HG02623 (cell line): ENCODE results near the gene TAX1BP1.
"Not testable (repeated sequence)": the region's sequence is repeated elsewhere in the genome, so short reads cannot be mapped to it uniquely, and the experiment has no call there.

Experiments used
- ATAC-seq: cut with Tn5 transposase; IDR thresholded peaks from one replicate; pipeline ENCODE4 v1.9.1; 2021; ENCODE audit warnings: moderate library complexity; ENCODE audit not compliant: unreplicated experiment

Gene TAX1BP1

GRCh38 chr7:27737616-27738015 lies 2.3 kb upstream of the TAX1BP1 start:
- no peak for ATAC-seq

DNA sequence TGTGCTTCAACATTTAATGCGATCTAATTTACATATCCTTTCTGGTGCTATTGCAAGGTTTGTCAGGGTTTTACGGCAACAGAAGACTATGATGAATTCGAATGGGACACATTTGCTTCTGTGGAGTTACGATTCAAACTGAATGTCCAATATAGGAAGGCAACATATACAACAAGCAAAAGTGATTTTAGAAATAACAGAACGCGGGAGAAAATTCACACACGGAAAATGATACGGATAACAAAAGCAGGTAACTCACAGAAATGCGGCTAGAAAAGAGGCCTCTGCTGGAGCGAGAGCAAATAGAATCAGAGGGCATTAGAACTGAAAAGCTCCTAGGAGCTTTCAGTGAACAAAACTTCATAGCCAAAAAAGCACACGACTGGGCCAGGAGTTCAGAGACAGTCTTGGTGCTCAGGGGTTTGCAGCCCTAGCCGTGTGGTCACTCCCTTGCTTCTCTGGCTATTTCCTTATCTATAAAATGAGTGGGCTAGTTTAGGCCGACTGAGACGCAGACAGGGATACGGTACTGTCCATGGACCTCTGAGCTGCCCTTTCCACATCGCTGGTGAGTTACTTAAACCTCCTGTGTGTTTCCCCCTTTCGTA lies 557 bp upstream of the TAX1BP1 start:
- ATAC-seq = peak; percentile 28

GRCh38 chr7:27740449-27741086 lies 606 bp downstream of the TAX1BP1 start:
- ATAC-seq = peak; percentile 66

- not testable (repeated sequence) for ATAC-seq
Measured at GRCh38 chr7:27742091-27742710, 2.2 kb downstream of the TAX1BP1 start.

DNA sequence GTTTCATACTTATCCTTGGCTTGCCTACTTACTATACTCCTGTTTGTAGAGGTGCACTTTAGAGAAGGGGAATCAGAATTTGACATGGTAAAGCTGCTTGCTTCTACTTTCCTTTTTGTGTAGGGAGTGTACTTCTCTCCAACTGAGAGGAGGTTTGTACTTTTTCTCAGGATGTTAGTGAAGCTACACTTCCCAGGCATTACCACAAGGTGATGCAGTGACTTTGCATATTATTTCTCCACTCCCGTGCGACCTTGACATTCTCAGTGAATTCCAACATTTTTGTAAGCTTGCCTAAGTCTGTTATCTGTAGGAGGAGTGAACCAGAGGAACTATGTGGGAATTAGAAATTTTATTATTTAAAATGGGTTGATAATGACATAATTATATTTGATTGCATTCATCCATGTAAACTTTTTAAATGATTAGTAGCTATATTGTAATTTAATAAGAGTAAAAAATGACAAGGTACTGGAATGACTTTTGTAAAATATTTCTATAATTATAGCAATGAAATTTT lies 5.2 kb downstream of the TAX1BP1 start:
- no peak for ATAC-seq

GRCh38 chr7:27746486-27746885 lies 6.5 kb downstream of the TAX1BP1 start:
- no peak for ATAC-seq

- no peak for ATAC-seq
Measured at GRCh38 chr7:27746978-27747377, 7.0 kb downstream of the TAX1BP1 start.

GRCh38 chr7:27747589-27748368 lies 7.8 kb downstream of the TAX1BP1 start:
- ATAC-seq = no peak

DNA sequence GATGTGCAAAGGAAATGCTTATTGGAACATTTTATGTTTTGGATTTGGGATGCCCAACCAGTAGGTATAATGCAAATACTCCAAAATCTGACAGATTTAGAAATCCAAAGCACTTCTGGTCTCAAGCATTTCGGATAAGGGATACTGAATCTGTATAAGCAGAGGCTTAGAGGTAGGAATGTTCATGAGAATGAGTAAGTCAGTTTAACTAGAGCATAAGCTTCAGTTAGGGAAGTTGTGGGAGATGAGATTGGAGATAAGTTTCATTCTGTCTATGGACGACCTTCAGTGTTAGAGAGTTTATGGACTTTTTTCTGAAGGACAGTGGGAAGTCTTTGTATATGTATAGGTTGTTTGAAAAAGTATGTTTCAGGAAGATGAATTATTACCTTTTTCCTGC lies 10.4 kb downstream of the TAX1BP1 start:
- ATAC-seq = no peak

DNA sequence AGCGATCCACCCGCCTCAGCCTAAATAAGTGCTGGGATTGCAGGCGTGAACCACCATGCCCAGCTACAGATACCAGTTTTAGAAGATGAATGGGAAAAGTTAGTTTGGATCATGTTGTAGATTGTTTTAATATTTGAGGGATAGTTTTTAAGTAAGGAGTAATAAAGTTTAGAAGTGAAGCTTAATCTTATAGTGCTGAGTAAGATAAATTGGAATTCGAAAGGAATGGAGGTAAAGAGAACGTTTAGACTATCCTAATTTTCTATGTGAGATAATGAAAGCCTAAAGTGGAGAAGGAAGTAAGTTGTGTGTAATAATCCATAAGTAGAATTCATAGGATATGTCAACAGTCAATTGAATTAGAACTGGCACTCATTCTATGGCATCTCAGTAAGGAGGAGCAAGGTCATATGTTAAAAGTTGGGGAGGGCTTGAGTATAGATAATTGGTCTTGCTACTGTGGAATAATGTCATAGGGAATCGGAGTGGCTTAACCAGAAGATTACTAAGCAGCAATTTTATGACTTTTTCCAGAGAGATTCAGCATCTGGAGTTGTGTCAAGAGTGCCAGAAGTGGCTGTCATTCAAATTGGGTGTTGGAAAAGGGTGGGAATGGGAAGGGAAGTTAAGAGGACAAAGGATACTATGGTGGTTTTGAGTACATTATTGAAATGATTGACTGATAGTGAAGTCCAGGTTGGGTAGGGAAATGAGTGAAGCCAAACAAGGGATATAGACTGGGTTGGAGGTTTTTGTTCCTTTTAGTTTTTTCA lies 12.1 kb downstream of the TAX1BP1 start:
- no peak for ATAC-seq

DNA sequence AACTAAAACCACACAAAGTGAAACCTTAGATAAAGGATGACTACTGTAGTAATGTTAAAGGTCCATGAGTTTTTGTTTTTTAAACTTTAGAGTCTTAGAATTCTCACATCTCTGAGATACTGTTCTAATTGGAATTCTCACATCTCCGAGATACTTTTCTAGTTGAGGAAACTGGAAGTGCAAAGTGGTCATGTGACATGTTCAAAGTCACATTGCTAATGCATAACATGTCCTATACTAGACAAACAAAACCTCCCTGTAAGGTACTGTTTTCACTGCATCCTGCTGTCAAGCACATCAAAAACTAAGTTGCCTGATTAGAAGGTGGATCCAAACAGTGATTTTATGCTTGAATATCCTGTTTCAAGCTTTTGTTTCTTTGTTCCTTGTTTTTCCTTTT lies 13.9 kb downstream of the TAX1BP1 start:
- no peak for ATAC-seq

- ATAC-seq = no peak
Measured at GRCh38 chr7:27756298-27756697, 16.3 kb downstream of the TAX1BP1 start.

DNA sequence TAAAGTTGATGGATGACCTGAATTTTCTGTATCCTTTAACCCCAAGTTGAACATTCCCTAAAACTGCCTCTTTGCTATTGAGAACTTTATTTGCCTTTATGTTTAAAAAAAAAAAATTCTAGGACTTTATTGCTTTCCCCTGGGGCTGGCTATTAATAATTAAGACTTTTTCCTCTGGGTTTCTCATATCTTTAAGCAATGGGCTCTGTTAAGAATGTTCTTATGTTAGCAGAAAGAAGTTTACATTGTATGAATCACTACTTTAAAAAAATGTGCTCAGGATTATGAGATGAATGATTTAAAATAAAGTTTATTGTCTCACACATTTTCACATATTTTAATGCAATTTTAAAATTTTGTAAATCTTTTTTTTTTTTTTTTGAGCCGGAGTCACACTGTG lies 19.5 kb downstream of the TAX1BP1 start:
- no peak for ATAC-seq

GRCh38 chr7:27762062-27762461 lies 22.1 kb downstream of the TAX1BP1 start:
- no peak for ATAC-seq

DNA sequence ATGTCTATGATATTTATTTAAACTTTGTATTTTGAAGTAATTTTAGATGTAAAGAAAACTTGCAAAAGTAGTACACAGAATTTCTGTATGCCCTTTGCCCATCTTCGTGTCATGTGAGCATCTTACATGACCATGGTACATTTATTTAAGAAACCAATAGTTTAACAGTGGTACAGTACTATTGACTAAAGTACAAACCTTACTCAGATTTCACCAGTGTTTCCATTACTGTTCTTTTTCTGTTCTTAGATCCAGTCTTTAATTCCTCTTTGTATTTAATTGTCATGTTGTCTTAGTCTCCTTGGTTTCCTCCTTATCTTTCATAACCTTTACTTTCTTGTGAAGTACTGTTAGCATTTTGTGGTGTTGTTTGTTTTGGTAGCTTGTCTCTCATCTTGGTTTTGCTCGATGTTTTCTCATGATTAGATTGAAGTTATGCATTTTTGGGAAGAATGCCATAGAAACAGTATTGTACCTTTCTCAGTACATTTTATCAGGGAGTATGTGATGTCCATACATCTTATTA lies 24.1 kb downstream of the TAX1BP1 start:
- ATAC-seq = no peak

- ATAC-seq = no peak
Measured at GRCh38 chr7:27765841-27766240, 25.9 kb downstream of the TAX1BP1 start.

- no peak for ATAC-seq
Measured at GRCh38 chr7:27767374-27767773, 27.4 kb downstream of the TAX1BP1 start.

DNA sequence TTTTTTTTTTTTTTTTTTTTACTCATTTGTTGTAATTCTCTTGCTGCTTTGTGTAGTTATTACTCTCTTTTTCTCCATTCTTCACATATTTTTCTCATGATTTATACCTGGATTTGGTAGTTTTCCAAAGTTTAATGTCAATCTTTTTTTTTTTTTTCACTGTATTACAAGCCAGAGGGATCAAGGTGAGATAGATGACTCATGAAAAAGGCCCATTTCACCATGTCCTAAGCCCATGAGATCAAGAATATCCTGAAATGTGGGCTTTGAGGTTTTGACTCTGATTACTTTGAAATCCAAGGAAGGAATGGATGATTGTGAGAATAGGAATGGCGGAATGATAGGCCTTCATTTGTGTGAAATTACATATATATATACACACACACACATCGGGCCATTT lies 31.1 kb downstream of the TAX1BP1 start:
- ATAC-seq = no peak

DNA sequence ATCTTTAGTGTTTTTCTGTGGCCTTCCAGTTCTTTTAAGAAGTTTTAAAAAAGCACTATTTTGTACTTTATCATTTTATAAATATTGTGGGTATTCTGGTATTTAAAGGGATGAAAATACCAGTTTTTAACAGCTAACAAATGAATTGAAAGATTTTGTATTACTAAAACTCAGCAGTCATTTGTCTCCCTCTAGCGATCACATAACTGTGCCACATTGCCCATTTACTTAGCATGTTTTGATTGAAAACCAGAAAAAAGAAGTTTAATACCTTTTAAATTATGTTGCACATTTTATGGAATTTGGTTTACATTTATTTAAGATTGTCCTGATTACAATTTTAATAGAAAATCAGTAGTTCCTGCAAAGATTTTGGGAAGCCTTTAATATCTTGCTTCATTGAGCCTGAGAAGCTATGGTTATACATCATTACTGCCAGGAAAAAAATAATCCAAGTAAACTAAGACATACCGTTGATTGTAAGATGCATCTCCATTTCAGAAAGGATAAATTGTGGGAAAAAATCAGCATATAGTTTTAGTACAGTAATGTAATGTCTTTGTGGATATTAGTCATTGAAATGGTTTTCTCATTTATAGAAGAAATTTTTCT lies 34.9 kb downstream of the TAX1BP1 start:
- ATAC-seq = no peak

DNA sequence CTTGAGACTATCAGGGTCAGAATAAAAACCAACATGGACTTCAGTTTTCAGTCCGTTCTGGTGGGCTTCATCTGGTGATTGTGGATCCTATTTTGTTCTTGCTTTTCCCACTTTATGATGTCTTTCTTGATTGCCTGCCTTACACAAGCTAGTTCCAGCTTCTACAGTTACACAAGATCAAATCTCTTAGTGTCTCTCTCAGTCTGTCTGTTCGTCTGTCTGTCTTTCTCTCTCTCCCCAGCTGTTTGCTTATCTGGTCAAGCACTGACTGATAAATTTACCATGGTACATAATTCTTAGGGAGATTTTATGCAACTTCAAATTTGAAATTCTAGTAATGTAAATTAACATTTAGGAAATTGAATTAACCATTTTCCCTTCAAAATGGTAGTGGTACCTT lies 35.8 kb downstream of the TAX1BP1 start:
- no peak for ATAC-seq
